Esophagus muscularis mucosa (tissue), 4 donors: Measurements from ENCODE around the gene EDC4. TPM values are rescaled to one million over a fixed set of nuclear protein-coding genes. Genes with fewer than 3 reads are reported as not detected.

Experiments
- DNase-seq: peaks from one replicate; pipeline ENCODE4 v3.0.0-alpha.2; 2017; ENCODE audit errors: extremely low spot score
- H3K27ac ChIP-seq, 4 donors: fragments of 200-600 bp; sonication (generic); replicated peaks in 1 of 4; 1 replicate in 3 of 4; 2 replicates in 1 of 4; pipeline ENCODE4 v1.5.1; 2016 to 2019; ENCODE audit warnings: mild to moderate bottlenecking in 1 of 4
- H3K27me3 ChIP-seq, 4 donors: fragments of 200-600 bp; sonication (generic); one replicate each; pipeline versions ENCODE4 v1.5.1 to v1.6.0; 2016 to 2019
- H3K36me3 ChIP-seq, 4 donors: fragments of 200-600 bp; sonication (generic); one replicate each; pipeline ENCODE4 v1.5.1; 2016 to 2019
- H3K4me1 ChIP-seq, 4 donors: fragments of 200-600 bp; sonication (generic); one replicate each; pipeline ENCODE4 v1.5.1; 2016 to 2019
- H3K4me3 ChIP-seq, 4 donors: fragments of 200-600 bp; sonication (generic); 1 replicate in 2 of 4; 2 replicates in 2 of 4; pipeline ENCODE4 v1.5.1; 2016 to 2019; ENCODE audit warnings: mild to moderate bottlenecking in 4 of 4, moderate library complexity in 1 of 4
- H3K9me3 ChIP-seq, 4 donors: fragments of 200-600 bp; sonication (generic); 1 replicate in 3 of 4; 2 replicates in 1 of 4; pipeline ENCODE4 v1.5.1; 2016 to 2019
- EP300 ChIP-seq: sonication (generic); formaldehyde crosslinking; IDR thresholded peaks from one replicate; pipeline ENCODE4 v1.6.1; 2017; ENCODE audit warnings: antibody characterized with exemption
- POLR2A ChIP-seq: fragments of 450-650 bp; IDR thresholded peaks from one replicate; pipeline ENCODE4 v1.6.1; 2017; ENCODE audit warnings: antibody characterized with exemption, moderate library complexity, mild to moderate bottlenecking, low read depth
- POLR2AphosphoS5 ChIP-seq, 2 donors: sonication (generic); formaldehyde crosslinking; IDR thresholded peaks; one replicate each; pipeline ENCODE4 v1.6.1; 2017; ENCODE audit warnings: antibody characterized with exemption in 2 of 2
- WGBS: methylation state at CpG from one replicate; pipeline ENCODE4 v1.1.5; 2018; 5-methylcytosine and 5-hydroxymethylcytosine counted together
- intact Hi-C: fragments of 100-400 bp; cut with DNase I; formaldehyde crosslinking; loops from one replicate; pipeline ENCODE4 v1.15.1; 2023
- total RNA-seq, 4 donors: library from RNA; depleted of rRNA; stranded (reverse); fragments of >200 nt; gene quantifications; one replicate each; pipeline versions ENCODE4 v1.1.0 to v1.2.1, GENCODE V29; 2016
- TF ChIP-seq, protein P1 (sequence below), 3 experiments: fragments of 200-600 bp in 2 of 3; fragments of 450-650 bp in 1 of 3; sonication (generic) in 2 of 3; IDR thresholded peaks; one replicate each; pipeline ENCODE4 v1.5.1; 2017 to 2019; ENCODE audit warnings: antibody characterized with exemption in 3 of 3, mild to moderate bottlenecking in 2 of 3, moderate library complexity in 1 of 3

Gene EDC4
- total RNA-seq, 4 donors from 2014 or later, result 49.9 to 70.9 (median 52.0) TPM

- Histone ChIP-seq H3K36me3 (peaks cover 0 to 32% (median 18%) of the 10 kb centered on the region in 4 donors), H3K27me3 (no peaks in the 10 kb centered on the region), H3K4me3 (no peak overlapping the region), H3K27ac (peak overlapping the region; percentile 10 to 65 (median 31)), H3K9me3 (no peaks in the 10 kb centered on the region), H3K4me1 (peaks cover 62 to 85% (median 76%) of the 10 kb centered on the region in 4 donors)
- WGBS, result 63% methylated on average over 6 of the region's 6 CpGs
- TF ChIP-seq POLR2AphosphoS5 (IDR thresholded peaks at IDR 0.05) (peak; percentile 28 to 30), POLR2A (no peak), EP300 (no peak)
- TF ChIP-seq, protein P1, sequence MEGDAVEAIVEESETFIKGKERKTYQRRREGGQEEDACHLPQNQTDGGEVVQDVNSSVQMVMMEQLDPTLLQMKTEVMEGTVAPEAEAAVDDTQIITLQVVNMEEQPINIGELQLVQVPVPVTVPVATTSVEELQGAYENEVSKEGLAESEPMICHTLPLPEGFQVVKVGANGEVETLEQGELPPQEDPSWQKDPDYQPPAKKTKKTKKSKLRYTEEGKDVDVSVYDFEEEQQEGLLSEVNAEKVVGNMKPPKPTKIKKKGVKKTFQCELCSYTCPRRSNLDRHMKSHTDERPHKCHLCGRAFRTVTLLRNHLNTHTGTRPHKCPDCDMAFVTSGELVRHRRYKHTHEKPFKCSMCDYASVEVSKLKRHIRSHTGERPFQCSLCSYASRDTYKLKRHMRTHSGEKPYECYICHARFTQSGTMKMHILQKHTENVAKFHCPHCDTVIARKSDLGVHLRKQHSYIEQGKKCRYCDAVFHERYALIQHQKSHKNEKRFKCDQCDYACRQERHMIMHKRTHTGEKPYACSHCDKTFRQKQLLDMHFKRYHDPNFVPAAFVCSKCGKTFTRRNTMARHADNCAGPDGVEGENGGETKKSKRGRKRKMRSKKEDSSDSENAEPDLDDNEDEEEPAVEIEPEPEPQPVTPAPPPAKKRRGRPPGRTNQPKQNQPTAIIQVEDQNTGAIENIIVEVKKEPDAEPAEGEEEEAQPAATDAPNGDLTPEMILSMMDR (IDR thresholded peaks at IDR 0.05), result peak in 1 of 3 experiments; percentile 6
- DNase-seq, result no peak
- intact Hi-C loops, result no loop called here
Observed at GRCh38 chr16:67919622-67920221, 46.9 kb downstream of the EDC4 start.

- DNase-seq, result no peak
- peaks cover 2 to 23% (median 16%) of the 10 kb centered on the region in 4 donors for H3K36me3 ChIP-seq
- intact Hi-C loops, result no loop called here
- peaks cover 53 to 88% (median 76%) of the 10 kb centered on the region in 4 donors for H3K4me1 ChIP-seq
- 67% methylated on average over 5 of the region's 5 CpGs for whole genome bisulfite sequencing
- no peaks in the 10 kb centered on the region for H3K9me3 ChIP-seq
- H3K27ac ChIP-seq, result peak overlapping the region in 1 of 4 donors; percentile 44
- H3K27me3 ChIP-seq, result no peaks in the 10 kb centered on the region
- no peak overlapping the region for H3K4me3 ChIP-seq
- no peak for TF ChIP-seq POLR2AphosphoS5 (IDR thresholded peaks at IDR 0.05)
- TF ChIP-seq EP300, result no peak
- no peak for TF ChIP-seq POLR2A
- TF ChIP-seq, protein P1 (IDR thresholded peaks at IDR 0.05), result no peak
Observed at GRCh38 chr16:67922221-67922620, 49.4 kb downstream of the EDC4 start.

DNA sequence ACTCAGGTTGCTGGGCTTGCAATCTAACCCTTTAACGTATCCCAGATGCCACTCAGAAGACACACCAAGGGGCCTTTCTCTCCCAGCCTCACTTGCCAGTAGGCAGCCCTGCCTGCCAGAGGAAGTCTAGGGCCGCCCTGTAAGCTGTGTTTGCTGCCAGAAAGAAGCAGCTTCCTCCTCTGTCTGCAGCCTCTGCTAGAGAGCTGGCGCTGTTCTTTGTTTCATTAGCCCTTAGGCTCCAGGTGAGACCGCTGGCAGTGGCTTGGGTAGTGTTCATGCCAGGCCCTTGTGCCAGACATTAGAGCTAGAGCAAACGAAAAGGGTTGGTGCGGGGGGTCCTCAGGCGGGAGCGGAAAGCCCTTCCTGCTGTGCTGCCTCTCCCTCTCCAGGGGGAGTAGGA, 49.9 kb downstream of the EDC4 start:
- Histone ChIP-seq H3K27ac (peak overlapping the region in 1 of 4 donors; percentile 44), H3K4me1 (peaks cover 48 to 88% (median 71%) of the 10 kb centered on the region in 4 donors), H3K4me3 (no peak overlapping the region), H3K36me3 (peaks cover 7 to 29% (median 22%) of the 10 kb centered on the region in 4 donors), H3K27me3 (no peaks in the 10 kb centered on the region), H3K9me3 (no peaks in the 10 kb centered on the region)
- 76% methylated on average over 3 of the region's 8 CpGs for WGBS
- TF ChIP-seq, protein P1 (IDR thresholded peaks at IDR 0.05), result no peak
- no peak for TF ChIP-seq EP300
- no peak for TF ChIP-seq POLR2AphosphoS5 (IDR thresholded peaks at IDR 0.05)
- TF ChIP-seq POLR2A, result no peak
- no peak for DNase-seq
- intact Hi-C loops, result no loop called here

- H3K27me3 ChIP-seq, result no peaks in the 10 kb centered on the region
- TF ChIP-seq POLR2A (no peak), POLR2AphosphoS5 (IDR thresholded peaks at IDR 0.05) (peak in 1 of 2 donors; percentile 51)
- intact Hi-C loops, result no loop called here
- H3K4me3 ChIP-seq, result no peak overlapping the region
- DNase-seq, result no peak
- peaks cover 40 to 87% (median 69%) of the 10 kb centered on the region in 4 donors for H3K4me1 ChIP-seq
- peaks cover 8 to 37% (median 30%) of the 10 kb centered on the region in 4 donors for H3K36me3 ChIP-seq
- WGBS, result 27% methylated on average over 3 of the region's 10 CpGs
- H3K9me3 ChIP-seq, result no peaks in the 10 kb centered on the region
- H3K27ac ChIP-seq, result peak overlapping the region in 3 of 4 donors; percentile 44 to 62 (median 53)
Observed at GRCh38 chr16:67923414-67924116, 50.7 kb downstream of the EDC4 start.
